Activated B cell treated with CpG ODN at 0.5 μM for 24 hours (primary cell): Measurements from ENCODE around the gene TSHZ2. TPM values are rescaled to one million over a fixed set of nuclear protein-coding genes. Genes with fewer than 3 reads are reported as not detected.

Experiments
- ATAC-seq: fragments of 200-7000 bp; cut with Tn5 transposase; one replicate; pipeline ENCODE4 v1.10.0; 2021; ENCODE audit warnings: low read depth, mild to moderate bottlenecking, moderate library complexity
- CTCF ChIA-PET: fragments of 350-600 bp; sonication (Branson Sonifier 250); formaldehyde crosslinking; loops from one replicate; lab custom pipeline; 2021; ENCODE audit warnings: antibody characterized with exemption; lab: Charles Lee
- POLR2A ChIA-PET: fragments of 350-600 bp; sonication (Branson Sonifier 250); formaldehyde crosslinking; loops from one replicate; lab custom pipeline; 2021; ENCODE audit warnings: antibody characterized with exemption; lab: Charles Lee
- DNase-seq: peaks from one replicate; pipeline ENCODE4 v3.0.0; 2022
- H3K27ac Mint-ChIP-seq: one replicate; pipeline ENCODE4 v1.8.0; 2020; ENCODE audit warnings: mixed read lengths
- H3K27me3 Mint-ChIP-seq: one replicate; pipeline ENCODE4 v1.8.0; 2021; ENCODE audit warnings: mixed read lengths
- H3K36me3 Mint-ChIP-seq: one replicate; pipeline ENCODE4 v1.8.0; 2021; ENCODE audit warnings: low read depth, mixed read lengths
- H3K4me1 Mint-ChIP-seq: one replicate; pipeline ENCODE4 v1.8.0; 2021; ENCODE audit warnings: mixed read lengths
- H3K4me3 Mint-ChIP-seq: one replicate; pipeline ENCODE4 v1.8.0; 2020; ENCODE audit warnings: mild to moderate bottlenecking, mixed read lengths
- H3K9me3 Mint-ChIP-seq: one replicate; pipeline ENCODE4 v1.8.0; 2020; ENCODE audit warnings: mixed read lengths
- intact Hi-C: fragments of 100-400 bp; cut with micrococcal nuclease; formaldehyde crosslinking; loops from one replicate; pipeline ENCODE4 v1.15.1; 2024
- total RNA-seq: library from RNA; stranded (reverse); gene quantifications from 2 replicates; pipeline ENCODE4 v1.2.3, GENCODE V29; 2022
- TF ChIP-seq, protein P1 (sequence below): fragments of 200-600 bp; IDR thresholded peaks from one replicate; pipeline ENCODE4 v1.8.0; 2022; ENCODE audit warnings: antibody characterized with exemption, mild to moderate bottlenecking

TSHZ2 gene
- total RNA-seq, 1 donor from 2014 or later: 1.7 TPM

DNA sequence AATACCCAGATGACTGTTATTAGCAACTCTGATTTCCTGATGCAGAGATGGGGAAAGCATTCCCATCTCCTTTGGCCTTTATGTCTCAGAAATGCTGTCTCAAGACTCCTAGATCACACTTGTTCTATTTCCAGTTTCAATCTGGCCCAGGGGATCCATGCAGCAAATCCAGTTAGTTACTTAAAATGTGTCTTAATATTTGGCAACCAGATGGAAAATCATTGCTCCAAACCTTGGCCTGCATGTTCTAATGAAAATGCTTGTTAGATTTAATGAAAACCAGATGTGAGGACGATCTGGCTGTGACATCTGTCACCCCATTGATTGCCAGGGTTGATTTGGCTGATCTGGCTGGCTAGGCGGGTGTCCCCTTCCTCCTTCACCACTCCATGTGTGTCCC lies 125.2 kb downstream of the TSHZ2 start:
- CTCF ChIA-PET: no interaction called here
- intact Hi-C loops: no loop called here
- Mint-ChIP-seq H3K27ac (no peak overlapping the region), H3K4me3 (no peak overlapping the region), H3K9me3 (peaks cover 3% of the 10 kb centered on the region), H3K4me1 (peaks cover 4% of the 10 kb centered on the region), H3K27me3 (peaks cover 8% of the 10 kb centered on the region), H3K36me3 (no peaks in the 10 kb centered on the region)
- TF ChIP-seq, protein P1, sequence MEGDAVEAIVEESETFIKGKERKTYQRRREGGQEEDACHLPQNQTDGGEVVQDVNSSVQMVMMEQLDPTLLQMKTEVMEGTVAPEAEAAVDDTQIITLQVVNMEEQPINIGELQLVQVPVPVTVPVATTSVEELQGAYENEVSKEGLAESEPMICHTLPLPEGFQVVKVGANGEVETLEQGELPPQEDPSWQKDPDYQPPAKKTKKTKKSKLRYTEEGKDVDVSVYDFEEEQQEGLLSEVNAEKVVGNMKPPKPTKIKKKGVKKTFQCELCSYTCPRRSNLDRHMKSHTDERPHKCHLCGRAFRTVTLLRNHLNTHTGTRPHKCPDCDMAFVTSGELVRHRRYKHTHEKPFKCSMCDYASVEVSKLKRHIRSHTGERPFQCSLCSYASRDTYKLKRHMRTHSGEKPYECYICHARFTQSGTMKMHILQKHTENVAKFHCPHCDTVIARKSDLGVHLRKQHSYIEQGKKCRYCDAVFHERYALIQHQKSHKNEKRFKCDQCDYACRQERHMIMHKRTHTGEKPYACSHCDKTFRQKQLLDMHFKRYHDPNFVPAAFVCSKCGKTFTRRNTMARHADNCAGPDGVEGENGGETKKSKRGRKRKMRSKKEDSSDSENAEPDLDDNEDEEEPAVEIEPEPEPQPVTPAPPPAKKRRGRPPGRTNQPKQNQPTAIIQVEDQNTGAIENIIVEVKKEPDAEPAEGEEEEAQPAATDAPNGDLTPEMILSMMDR: no peak
- ATAC-seq (no peak), DNase-seq (no peak)
- POLR2A ChIA-PET: no interaction called here

DNA sequence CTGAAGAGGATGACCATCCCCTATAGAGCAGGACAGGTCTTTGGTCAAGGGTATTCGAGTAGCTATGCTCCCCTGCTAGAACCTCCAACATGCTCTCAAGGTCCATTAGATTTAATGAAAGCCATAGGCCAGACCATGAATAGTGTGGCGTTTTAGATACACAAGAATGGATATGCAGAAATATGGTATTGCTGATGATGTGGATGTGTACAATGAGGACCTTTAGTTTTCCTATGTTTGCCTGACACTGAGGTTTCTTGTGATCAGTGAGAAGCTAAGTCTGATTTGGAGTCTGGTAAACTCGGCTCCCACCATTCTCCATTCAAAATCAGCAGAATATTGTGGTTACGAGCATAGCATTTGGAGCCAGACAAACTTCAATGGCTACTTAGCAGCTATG lies 125.6 kb downstream of the TSHZ2 start:
- DNase-seq (no peak), ATAC-seq (no peak)
- H3K36me3 Mint-ChIP-seq: no peaks in the 10 kb centered on the region
- intact Hi-C loops: no loop called here
- peaks cover 5% of the 10 kb centered on the region for H3K4me1 Mint-ChIP-seq
- no peak overlapping the region for H3K27ac Mint-ChIP-seq
- peaks cover 8% of the 10 kb centered on the region for H3K27me3 Mint-ChIP-seq
- peaks cover 3% of the 10 kb centered on the region for H3K9me3 Mint-ChIP-seq
- POLR2A ChIA-PET: no interaction called here
- TF ChIP-seq, protein P1: no peak
- CTCF ChIA-PET: no interaction called here
- no peak overlapping the region for H3K4me3 Mint-ChIP-seq

DNA sequence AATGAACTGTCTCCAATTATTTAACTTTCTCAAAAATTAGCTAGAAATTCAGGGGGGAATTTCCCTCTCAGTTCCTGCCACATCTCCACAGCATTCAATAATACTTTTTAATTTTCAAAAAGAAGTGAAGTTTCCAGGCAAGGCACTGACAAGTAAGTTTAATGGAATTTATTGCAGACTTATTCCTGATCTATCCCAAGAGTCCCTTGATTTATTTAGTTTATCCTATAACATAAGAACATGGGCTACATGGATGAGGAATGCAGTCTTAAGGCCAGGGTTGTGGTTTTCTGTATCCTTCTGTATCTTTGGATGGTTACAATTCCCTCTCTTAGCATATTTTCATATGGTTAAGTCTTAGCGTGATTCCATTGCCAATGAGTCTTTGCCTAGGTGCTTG lies 126.5 kb downstream of the TSHZ2 start:
- POLR2A ChIA-PET: no interaction called here
- H3K27me3 Mint-ChIP-seq: peaks cover 5% of the 10 kb centered on the region
- CTCF ChIA-PET: no interaction called here
- no peak overlapping the region for H3K4me3 Mint-ChIP-seq
- TF ChIP-seq, protein P1: no peak
- intact Hi-C loops: no loop called here
- no peak overlapping the region for H3K27ac Mint-ChIP-seq
- H3K36me3 Mint-ChIP-seq: no peaks in the 10 kb centered on the region
- DNase-seq: no peak
- peaks cover 3% of the 10 kb centered on the region for H3K9me3 Mint-ChIP-seq
- peaks cover 14% of the 10 kb centered on the region for H3K4me1 Mint-ChIP-seq
- ATAC-seq: no peak

DNA sequence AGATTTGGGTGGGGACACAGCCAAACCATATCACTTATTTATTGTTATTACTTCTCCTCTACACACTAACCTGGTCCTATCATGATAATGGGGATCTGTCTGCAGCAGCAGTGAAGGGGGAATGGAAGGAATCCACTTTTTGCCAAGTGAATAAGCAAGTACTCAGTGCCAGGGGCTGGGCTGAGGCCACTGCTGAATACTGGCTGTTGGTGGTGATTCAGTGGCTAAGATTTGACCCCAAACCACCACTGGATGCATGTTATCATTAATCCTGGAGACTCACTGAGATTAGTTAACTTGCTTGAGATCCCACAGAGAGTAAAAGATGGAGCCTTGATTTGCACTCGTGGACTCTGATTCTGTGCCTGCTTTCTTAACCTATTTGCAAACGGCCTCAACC lies 127.7 kb downstream of the TSHZ2 start:
- DNase-seq: no peak
- Mint-ChIP-seq H3K27ac (no peak overlapping the region), H3K36me3 (no peaks in the 10 kb centered on the region), H3K4me3 (no peak overlapping the region), H3K4me1 (peaks cover 20% of the 10 kb centered on the region), H3K9me3 (peaks cover 3% of the 10 kb centered on the region), H3K27me3 (peaks cover 5% of the 10 kb centered on the region)
- intact Hi-C loops: no loop called here
- POLR2A ChIA-PET: no interaction called here
- TF ChIP-seq, protein P1: no peak
- CTCF ChIA-PET: no interaction called here
- no peak for ATAC-seq

DNA sequence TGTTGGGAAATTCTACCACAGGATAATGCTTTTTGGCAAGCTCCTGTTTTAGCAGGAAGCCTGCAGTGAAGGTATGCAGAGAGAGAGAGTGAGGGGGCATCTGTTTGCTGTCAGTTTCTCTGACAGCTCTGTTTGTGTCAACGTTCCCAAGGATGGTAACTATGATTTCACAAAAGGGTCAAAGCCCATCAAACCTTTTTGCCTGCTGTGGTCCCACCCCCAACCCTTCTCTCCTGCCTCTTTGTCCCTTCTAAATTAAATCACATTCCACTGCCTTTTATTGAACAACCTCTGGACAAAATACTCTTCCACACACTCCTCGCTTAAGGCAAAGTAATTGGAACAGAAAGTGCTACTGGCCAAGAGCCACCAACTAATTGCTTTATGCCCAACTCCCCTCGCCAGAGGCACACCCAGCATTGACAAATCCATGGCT lies 128.3 kb downstream of the TSHZ2 start:
- H3K36me3 Mint-ChIP-seq: no peaks in the 10 kb centered on the region
- peaks cover 3% of the 10 kb centered on the region for H3K9me3 Mint-ChIP-seq
- peaks cover 2% of the 10 kb centered on the region for H3K27me3 Mint-ChIP-seq
- H3K4me3 Mint-ChIP-seq: no peak overlapping the region
- intact Hi-C loops: no loop called here
- ATAC-seq (no peak), DNase-seq (no peak)
- no peak overlapping the region for H3K27ac Mint-ChIP-seq
- CTCF ChIA-PET: interaction anchor here (0.7 kb wide), 1 partner anchor 15 kb away, joined by 3 read pairs; no protein-coding TSS in a partner anchor
- TF ChIP-seq, protein P1: no peak
- peaks cover 20% of the 10 kb centered on the region for H3K4me1 Mint-ChIP-seq
- POLR2A ChIA-PET: no interaction called here
